ENCODE measurements around the gene MASP2. TPM values are rescaled to one million over a fixed set of nuclear protein-coding genes. Genes with fewer than 3 reads are reported as not detected.
A peak's percentile ranks its signal among the peaks of the same experiment; 100 is the strongest.

The MASP2 gene
- total and polyA plus RNA-seq, 4 donors: 4.7 to 9.8 TPM; not detected in 2

- Histone ChIP-seq H3K9me3 (ENCODE audit: control insufficient read depth, insufficient read depth, low read length) (no peaks in the 10 kb centered on the region), H3K36me3 (ENCODE audit: control insufficient read depth, insufficient read depth, low read length) (peaks cover 71% of the 10 kb centered on the region), H3K27me3 (ENCODE audit: control insufficient read depth, insufficient read depth, low read length) (no peaks in the 10 kb centered on the region), H3K4me3 (ENCODE audit: low read depth, low read length) (peak overlapping the region; percentile 65), H3K4me1 (ENCODE audit: control insufficient read depth, insufficient read depth, low read length) (peaks cover 25% of the 10 kb centered on the region), H3K27ac (ENCODE audit: low read depth, low read length) (no peak overlapping the region)
- no peak for DNase-seq (ENCODE audit: low read depth in 4 of 6, low spot score in 6 of 6)
- 45% methylated on average over 22 of the region's 28 CpGs for WGBS (ENCODE audit: insufficient coverage)
Measured at GRCh38 chr1:11058595-11059154, 11.6 kb upstream of the MASP2 start.

- WGBS (ENCODE audit: insufficient coverage): over 99% methylated on average over 12 of the region's 14 CpGs
- DNase-seq (ENCODE audit: low read depth in 4 of 6, low spot score in 6 of 6): no peak
Measured at GRCh38 chr1:11058026-11058425, 11.0 kb upstream of the MASP2 start.

GRCh38 chr1:11057477-11057876, 10.4 kb upstream of the MASP2 start:
- peaks cover 67% of the 10 kb centered on the region for H3K36me3 ChIP-seq (ENCODE audit: control insufficient read depth, insufficient read depth, low read length)
- 75% methylated on average over 2 of the region's 8 CpGs for WGBS (ENCODE audit: insufficient coverage)

More at GRCh38 chr1:11058026-11058425, 11.0 kb upstream of the MASP2 start:
- Histone ChIP-seq H3K9me3 (ENCODE audit: control insufficient read depth, insufficient read depth, low read length) (no peaks in the 10 kb centered on the region), H3K27ac (ENCODE audit: low read depth, low read length) (no peak overlapping the region), H3K4me1 (ENCODE audit: control insufficient read depth, insufficient read depth, low read length) (peaks cover 30% of the 10 kb centered on the region), H3K36me3 (ENCODE audit: control insufficient read depth, insufficient read depth, low read length) (peaks cover 71% of the 10 kb centered on the region), H3K27me3 (ENCODE audit: control insufficient read depth, insufficient read depth, low read length) (no peaks in the 10 kb centered on the region), H3K4me3 (ENCODE audit: low read depth, low read length) (no peak overlapping the region)

GRCh38 chr1:11056504-11056903, 9.5 kb upstream of the MASP2 start:
- no peaks in the 10 kb centered on the region for H3K27me3 ChIP-seq (ENCODE audit: control insufficient read depth, insufficient read depth, low read length)
- no peak for DNase-seq (ENCODE audit: low read depth in 4 of 6, low spot score in 6 of 6)
- 95% methylated on average over 5 of the region's 7 CpGs for WGBS (ENCODE audit: insufficient coverage)
- no peaks in the 10 kb centered on the region for H3K9me3 ChIP-seq (ENCODE audit: control insufficient read depth, insufficient read depth, low read length)
- no peak overlapping the region for H3K4me3 ChIP-seq (ENCODE audit: low read depth, low read length)
- H3K27ac ChIP-seq (ENCODE audit: low read depth, low read length): no peak overlapping the region
- peaks cover 36% of the 10 kb centered on the region for H3K4me1 ChIP-seq (ENCODE audit: control insufficient read depth, insufficient read depth, low read length)
- H3K36me3 ChIP-seq (ENCODE audit: control insufficient read depth, insufficient read depth, low read length): peaks cover 59% of the 10 kb centered on the region

More at GRCh38 chr1:11057477-11057876, 10.4 kb upstream of the MASP2 start:
- DNase-seq (ENCODE audit: low read depth in 4 of 6, low spot score in 6 of 6): no peak
- Histone ChIP-seq H3K27me3 (ENCODE audit: control insufficient read depth, insufficient read depth, low read length) (no peaks in the 10 kb centered on the region), H3K4me3 (ENCODE audit: low read depth, low read length) (no peak overlapping the region), H3K9me3 (ENCODE audit: control insufficient read depth, insufficient read depth, low read length) (no peaks in the 10 kb centered on the region), H3K27ac (ENCODE audit: low read depth, low read length) (no peak overlapping the region), H3K4me1 (ENCODE audit: control insufficient read depth, insufficient read depth, low read length) (peaks cover 36% of the 10 kb centered on the region)

GRCh38 chr1:11055676-11056075, 8.6 kb upstream of the MASP2 start:
- Histone ChIP-seq H3K27ac (ENCODE audit: low read depth, low read length) (no peak overlapping the region), H3K9me3 (ENCODE audit: control insufficient read depth, insufficient read depth, low read length) (no peaks in the 10 kb centered on the region), H3K27me3 (ENCODE audit: control insufficient read depth, insufficient read depth, low read length) (no peaks in the 10 kb centered on the region), H3K36me3 (ENCODE audit: control insufficient read depth, insufficient read depth, low read length) (peaks cover 57% of the 10 kb centered on the region), H3K4me3 (ENCODE audit: low read depth, low read length) (no peak overlapping the region), H3K4me1 (ENCODE audit: control insufficient read depth, insufficient read depth, low read length) (peaks cover 28% of the 10 kb centered on the region)
- no peak for DNase-seq (ENCODE audit: low read depth in 4 of 6, low spot score in 6 of 6)
- 100% methylated on average over 3 of the region's 12 CpGs for WGBS (ENCODE audit: insufficient coverage)

- H3K4me3 ChIP-seq (ENCODE audit: low read depth, low read length): no peak overlapping the region
- 86% methylated on average over 22 of the region's 22 CpGs for WGBS (ENCODE audit: insufficient coverage)
- peaks cover 57% of the 10 kb centered on the region for H3K36me3 ChIP-seq (ENCODE audit: control insufficient read depth, insufficient read depth, low read length)
- H3K9me3 ChIP-seq (ENCODE audit: control insufficient read depth, insufficient read depth, low read length): no peaks in the 10 kb centered on the region
- H3K4me1 ChIP-seq (ENCODE audit: control insufficient read depth, insufficient read depth, low read length): peaks cover 28% of the 10 kb centered on the region
- no peak overlapping the region for H3K27ac ChIP-seq (ENCODE audit: low read depth, low read length)
- DNase-seq (ENCODE audit: low read depth in 4 of 6, low spot score in 6 of 6): no peak
- no peaks in the 10 kb centered on the region for H3K27me3 ChIP-seq (ENCODE audit: control insufficient read depth, insufficient read depth, low read length)
Measured at GRCh38 chr1:11054666-11055065, 7.6 kb upstream of the MASP2 start.

- H3K36me3 ChIP-seq (ENCODE audit: control insufficient read depth, insufficient read depth, low read length): peaks cover 57% of the 10 kb centered on the region
- H3K4me3 ChIP-seq (ENCODE audit: low read depth, low read length): no peak overlapping the region
- H3K27me3 ChIP-seq (ENCODE audit: control insufficient read depth, insufficient read depth, low read length): no peaks in the 10 kb centered on the region
- 94% methylated on average over 6 of the region's 7 CpGs for WGBS (ENCODE audit: insufficient coverage)
- no peak for DNase-seq (ENCODE audit: low read depth in 4 of 6, low spot score in 6 of 6)
- H3K27ac ChIP-seq (ENCODE audit: low read depth, low read length): no peak overlapping the region
- H3K4me1 ChIP-seq (ENCODE audit: control insufficient read depth, insufficient read depth, low read length): peaks cover 26% of the 10 kb centered on the region
- H3K9me3 ChIP-seq (ENCODE audit: control insufficient read depth, insufficient read depth, low read length): no peaks in the 10 kb centered on the region
Measured at GRCh38 chr1:11054181-11054580, 7.1 kb upstream of the MASP2 start.

- Histone ChIP-seq H3K27me3 (ENCODE audit: control insufficient read depth, insufficient read depth, low read length) (no peaks in the 10 kb centered on the region), H3K4me3 (ENCODE audit: low read depth, low read length) (no peak overlapping the region), H3K27ac (ENCODE audit: low read depth, low read length) (no peak overlapping the region), H3K9me3 (ENCODE audit: control insufficient read depth, insufficient read depth, low read length) (no peaks in the 10 kb centered on the region), H3K4me1 (ENCODE audit: control insufficient read depth, insufficient read depth, low read length) (peaks cover 21% of the 10 kb centered on the region), H3K36me3 (ENCODE audit: control insufficient read depth, insufficient read depth, low read length) (peaks cover 53% of the 10 kb centered on the region)
- 62% methylated on average over 5 of the region's 10 CpGs for WGBS (ENCODE audit: insufficient coverage)
- no peak for DNase-seq (ENCODE audit: low read depth in 4 of 6, low spot score in 6 of 6)
Measured at GRCh38 chr1:11053758-11054137, 6.7 kb upstream of the MASP2 start.

GRCh38 chr1:11052839-11053757, 6.1 kb upstream of the MASP2 start:
- no peak overlapping the region for H3K4me3 ChIP-seq (ENCODE audit: low read depth, low read length)
- 31% methylated on average over 27 of the region's 29 CpGs for WGBS (ENCODE audit: insufficient coverage)
- peaks cover 15% of the 10 kb centered on the region for H3K4me1 ChIP-seq (ENCODE audit: control insufficient read depth, insufficient read depth, low read length)
- H3K27ac ChIP-seq (ENCODE audit: low read depth, low read length): no peak overlapping the region
- no peaks in the 10 kb centered on the region for H3K9me3 ChIP-seq (ENCODE audit: control insufficient read depth, insufficient read depth, low read length)
- no peaks in the 10 kb centered on the region for H3K27me3 ChIP-seq (ENCODE audit: control insufficient read depth, insufficient read depth, low read length)
- DNase-seq (ENCODE audit: low read depth in 4 of 6, low spot score in 6 of 6): peak in 2 of 6 donors; percentile 32 to 33
- peaks cover 49% of the 10 kb centered on the region for H3K36me3 ChIP-seq (ENCODE audit: control insufficient read depth, insufficient read depth, low read length)

Data from spinal cord (tissue), 10 donors.